Measurements from ENCODE around the gene LILRB3.

GRCh38 chr19:54252845-54253244 is 30.0 kb upstream of the LILRB3 start:
- no peak for TF ChIP-seq CTCF (IDR thresholded peaks at IDR 0.05)
- no peak for TF ChIP-seq POLR2A (IDR thresholded peaks at IDR 0.05)

All from esophagus squamous epithelium (tissue), 4 donors.